K562 (cell line): ENCODE results near the gene PYDC1. TPM values are rescaled to one million over a fixed set of nuclear protein-coding genes. Genes with fewer than 3 reads are reported as not detected.

Source experiments
- ATAC-seq: fragments of 200-7000 bp; cut with Tn5 transposase; 3 replicates; pipeline ENCODE4 v1.9.1; 2020; ENCODE audit warnings: moderate library complexity
- BruUV-seq: library from RNA; stranded (reverse); fragments of 400-500 nt; replicated peaks from 2 replicates; lab custom pipeline; 2021; lab: Mats Ljungman, UMichigan
- CTCF ChIA-PET: fragments of 300-600 bp; formaldehyde crosslinking; extraction: SDS; loops from one replicate; lab custom pipeline; 2021; ENCODE audit warnings: low intra/inter-chr PET ratio; lab: Yijun Ruan, JAX
- POLR2A ChIA-PET: fragments of 300-600, 350-650 bp; sonication (Branson Sonifier 250); formaldehyde crosslinking; extraction: SDS; loops from one replicate; lab custom pipeline; 2021; ENCODE audit warnings: antibody characterized with exemption, inconsistent platforms; lab: Yijun Ruan, JAX
- DNase-seq, 4 experiments: peaks; one replicate each; pipeline versions ENCODE4 v3.0.0 to v3.0.0-alpha.2; 2011 to 2018; ENCODE audit warnings: low spot score in 3 of 4, mixed read lengths in 3 of 4; ENCODE audit errors: extremely low read depth in 1 of 4
- FAIRE-seq: peaks from 2 replicates; lab custom pipeline; 2011; peaks lifted over from hg19 to GRCh38; lab: Jason Lieb, UNC
- H2AFZ ChIP-seq: 2 replicates; pipeline ENCODE4 v1.6.0; 2011; ENCODE audit warnings: low read depth, low read length, control low read depth, inconsistent platforms
- H3K27ac ChIP-seq: fragments of 200-600 bp; 3 replicates; pipeline ENCODE4 v1.8.0; 2011; ENCODE audit warnings: low read depth, mild to moderate bottlenecking, control low read depth, inconsistent platforms, low read length, moderate library complexity, mixed read lengths; ENCODE audit errors: extremely low read depth
- H3K27me3 ChIP-seq, 2 experiments: fragments of 300-600 bp in 1 of 2; 2 replicates in 1 of 2; 3 replicates in 1 of 2; pipeline versions ENCODE4 v1.6.0 to v1.8.0; 2011; ENCODE audit warnings: inconsistent platforms in 2 of 2, low read length in 2 of 2, mild to moderate bottlenecking in 1 of 2, mixed read lengths in 1 of 2, moderate library complexity in 1 of 2; ENCODE audit not compliant: control insufficient read depth in 2 of 2, insufficient read depth in 2 of 2
- H3K36me3 ChIP-seq: fragments of 300-600 bp; 3 replicates; pipeline ENCODE4 v1.8.0; 2011; ENCODE audit warnings: mild to moderate bottlenecking, low read length, inconsistent platforms; ENCODE audit not compliant: control insufficient read depth, insufficient read depth
- H3K4me1 ChIP-seq, 2 experiments: fragments of 200-600 bp in 1 of 2; replicated peaks in 1 of 2; 2 replicates in 1 of 2; 3 replicates in 1 of 2; pipeline versions ENCODE4 v1.5.1 to v1.8.0; 2011; ENCODE audit warnings: inconsistent platforms in 2 of 2, low read length in 2 of 2, mild to moderate bottlenecking in 1 of 2, mixed read lengths in 1 of 2, moderate library complexity in 1 of 2; ENCODE audit not compliant: control insufficient read depth in 2 of 2, insufficient read depth in 2 of 2
- H3K4me2 ChIP-seq: 2 replicates; pipeline ENCODE4 v1.6.1; 2011; ENCODE audit warnings: low read length, control low read depth, inconsistent platforms, mixed read lengths; ENCODE audit not compliant: insufficient read depth
- H3K4me3 ChIP-seq: fragments of 200-600 bp; sonication (generic), shearing (Covaris generic); 2 replicates; pipeline ENCODE4 v1.5.1; 2016; ENCODE audit warnings: control low read depth, inconsistent platforms
- H3K79me2 ChIP-seq: fragments of 200-600 bp; 3 replicates; pipeline ENCODE4 v1.8.0; 2011; ENCODE audit warnings: low read length, inconsistent platforms; ENCODE audit not compliant: control insufficient read depth, insufficient read depth
- H3K9ac ChIP-seq, 2 experiments: 2 replicates each; pipeline versions ENCODE4 v1.6.0 to v1.6.1; 2011; ENCODE audit warnings: low read depth in 2 of 2, low read length in 2 of 2, control low read depth in 1 of 2, inconsistent platforms in 1 of 2, mild to moderate bottlenecking in 1 of 2, mixed read lengths in 1 of 2; ENCODE audit not compliant: insufficient read depth in 1 of 2
- H3K9me1 ChIP-seq: one replicate; pipeline ENCODE4 v1.6.0; 2011; ENCODE audit warnings: inconsistent platforms, mild to moderate bottlenecking, low read length, moderate library complexity; ENCODE audit not compliant: control insufficient read depth, insufficient read depth
- H3K9me3 ChIP-seq: replicated peaks from 2 replicates; pipeline ENCODE4 v1.5.1; 2011; ENCODE audit warnings: low read depth, low read length, inconsistent platforms; ENCODE audit not compliant: control insufficient read depth, insufficient read depth
- H4K20me1 ChIP-seq: replicated peaks from 2 replicates; pipeline ENCODE4 v1.6.1; 2011; ENCODE audit warnings: low read length, inconsistent platforms, mixed read lengths; ENCODE audit not compliant: control insufficient read depth, insufficient read depth
- BRCA1 ChIP-seq, 2 experiments: fragments of 450-650 bp in 1 of 2; sonication (generic) in 1 of 2; formaldehyde crosslinking in 1 of 2; IDR thresholded peaks; 2 replicates each; pipeline versions ENCODE4 v1.5.0 to v1.6.1; 2017 to 2020; ENCODE audit warnings: mild to moderate bottlenecking in 1 of 2, missing genetic modification reagents in 1 of 2
- CEBPG ChIP-seq, 3 experiments: fragments of 200-800 bp in 1 of 3; sonication (Bioruptor generic) in 1 of 3; sonication (generic) in 1 of 3; formaldehyde crosslinking in 1 of 3; IDR thresholded peaks in 2 of 3; conservative IDR thresholded peaks in 1 of 3; 2 replicates each; pipeline versions ENCODE4 v1.6.1 to v1.8.0; 2016 to 2022; ENCODE audit warnings: missing compliant biosample characterization in 2 of 3, missing genetic modification characterization in 2 of 3, mild to moderate bottlenecking in 1 of 3, missing genetic modification reagents in 1 of 3
- CHD1 ChIP-seq: fragments of 200-600 bp; sonication (generic); IDR thresholded peaks from one replicate; pipeline ENCODE4 v1.6.1; 2012; ENCODE audit warnings: mild to moderate bottlenecking, moderate library complexity, low read length, inconsistent platforms
- CTBP1 ChIP-seq: fragments of 450-650 bp; IDR thresholded peaks from 2 replicates; pipeline ENCODE4 v1.6.1; 2016; ENCODE audit warnings: borderline replicate concordance
- DMBX1 ChIP-seq: fragments of 250-450 bp; sonication (Bioruptor Pico); IDR thresholded peaks from 2 replicates; pipeline ENCODE4 v1.8.0; 2022; ENCODE audit warnings: inconsistent platforms, mild to moderate bottlenecking, moderate library complexity, borderline replicate concordance
- ESRRA ChIP-seq: fragments of 450-650 bp; IDR thresholded peaks from 2 replicates; pipeline ENCODE4 v1.6.1; 2014; ENCODE audit warnings: low read depth, mild to moderate bottlenecking, moderate library complexity, borderline replicate concordance
- GATAD2A ChIP-seq: fragments of 450-650 bp; IDR thresholded peaks from 2 replicates; pipeline ENCODE4 v1.6.1; 2017
- MTA3 ChIP-seq: fragments of 450-650 bp; formaldehyde crosslinking; IDR thresholded peaks from 2 replicates; pipeline ENCODE4 v1.6.1; 2017; ENCODE audit warnings: mild to moderate bottlenecking, borderline replicate concordance
- NFIC ChIP-seq: fragments of 450-650 bp; IDR thresholded peaks from 2 replicates; pipeline ENCODE4 v1.6.1; 2017; ENCODE audit warnings: mild to moderate bottlenecking, inconsistent platforms
- SETDB1 ChIP-seq: IDR thresholded peaks from one replicate; pipeline ENCODE4 v1.6.1; 2012; ENCODE audit warnings: low read length, control low read depth, inconsistent platforms
- TAF7 ChIP-seq: fragments of 450-650 bp; IDR thresholded peaks from 2 replicates; pipeline ENCODE4 v1.6.1; 2016; ENCODE audit warnings: missing genetic modification characterization, missing compliant biosample characterization
- TEAD2 ChIP-seq: fragments of 450-650 bp; IDR thresholded peaks from 2 replicates; pipeline ENCODE4 v1.6.1; 2016; ENCODE audit warnings: missing genetic modification characterization, control low read depth, missing compliant biosample characterization
- TEAD4 ChIP-seq, 2 experiments: sonication (generic) in 1 of 2; formaldehyde crosslinking in 1 of 2; IDR thresholded peaks; 2 replicates each; pipeline versions ENCODE4 v1.6.1 to v1.8.0; 2012 to 2022; ENCODE audit warnings: borderline replicate concordance in 1 of 2, inconsistent platforms in 1 of 2, low read length in 1 of 2, mild to moderate bottlenecking in 1 of 2, missing genetic modification reagents in 1 of 2
- TGIF2 ChIP-seq: sonication (generic); formaldehyde crosslinking; IDR thresholded peaks from 2 replicates; pipeline ENCODE4 v1.8.1; 2022; ENCODE audit warnings: mild to moderate bottlenecking, missing genetic modification reagents, moderate library complexity
- ZFPM2 ChIP-seq: fragments of 250-450 bp; sonication (Bioruptor Pico); IDR thresholded peaks from 2 replicates; pipeline ENCODE4 v1.5.1; 2022; ENCODE audit warnings: mild to moderate bottlenecking
- ZNF174 ChIP-seq: fragments of 250-450 bp; sonication (Bioruptor Pico); IDR thresholded peaks from 2 replicates; pipeline ENCODE4 v1.4.0; 2020; ENCODE audit warnings: mild to moderate bottlenecking
- ZNF24 ChIP-seq: fragments of 450-650 bp; IDR thresholded peaks from 2 replicates; pipeline ENCODE4 v1.6.1; 2016
- WGBS: fragments of 100-300 bp; shearing (Covaris generic); methylation state at CpG from one replicate; pipeline ENCODE4 v1.1.6; 2016; ENCODE audit warnings: low coverage, mixed read lengths; ENCODE audit not compliant: insufficient coverage; ENCODE audit errors: missing lambda C conversion rate; 5-methylcytosine and 5-hydroxymethylcytosine counted together
- in situ Hi-C: fragments of 300-500 bp; cut with MboI; formaldehyde crosslinking; loops from 4 replicates; pipeline ENCODE4 v1.15.0; 2018; ENCODE audit warnings: inconsistent platforms, mixed read lengths
- intact Hi-C: fragments of 100-400 bp; cut with micrococcal nuclease; formaldehyde crosslinking; loops from 2 replicates; pipeline ENCODE4 v1.14.2; 2022
- polyA plus RNA-seq, 8 experiments: library from polyadenylated mRNA; depleted of rRNA in 4 of 8; stranded (reverse) in 5 of 8; unstranded in 3 of 8; fragments of >200 nt; fragmentation: Nextera tagmentation in 2 of 8; fragmentation: Illumina TruSeq in 1 of 8; extraction: Ambion mirVana in 2 of 8; extraction: Trizol in 1 of 8; gene quantifications; 2 replicates each; pipeline versions ENCODE4 v1.2.1 to v1.2.3, GENCODE V29; 2011 to 2014; ENCODE audit warnings: inconsistent platforms in 1 of 8, missing spikeins in 1 of 8
- total RNA-seq, 7 experiments: library from RNA; depleted of rRNA in 6 of 7; stranded (reverse); fragments of >200 nt in 6 of 7; fragmentation: Illumina TruSeq in 2 of 7; extraction: Trizol in 2 of 7; gene quantifications; 2 replicates each; pipeline versions ENCODE4 v1.2.1 to v1.2.3, GENCODE V29; 2011 to 2021; ENCODE audit warnings: low replicate concordance in 1 of 7
- TF ChIP-seq, protein P1 (sequence below): fragments of 450-650 bp; formaldehyde crosslinking; IDR thresholded peaks from 2 replicates; pipeline ENCODE4 v1.4.0; 2022; ENCODE audit warnings: missing genetic modification characterization
- TF ChIP-seq, protein P2 (sequence below): sonication (generic); formaldehyde crosslinking; IDR thresholded peaks from 2 replicates; pipeline ENCODE4 v1.8.1; 2022; ENCODE audit warnings: missing genetic modification reagents

PYDC1 gene
- total and polyA plus RNA-seq, 9 of the 15 experiments (the other 6 are each of a cell fraction or from before 2014, with no cell fraction given): not detected

DNA sequence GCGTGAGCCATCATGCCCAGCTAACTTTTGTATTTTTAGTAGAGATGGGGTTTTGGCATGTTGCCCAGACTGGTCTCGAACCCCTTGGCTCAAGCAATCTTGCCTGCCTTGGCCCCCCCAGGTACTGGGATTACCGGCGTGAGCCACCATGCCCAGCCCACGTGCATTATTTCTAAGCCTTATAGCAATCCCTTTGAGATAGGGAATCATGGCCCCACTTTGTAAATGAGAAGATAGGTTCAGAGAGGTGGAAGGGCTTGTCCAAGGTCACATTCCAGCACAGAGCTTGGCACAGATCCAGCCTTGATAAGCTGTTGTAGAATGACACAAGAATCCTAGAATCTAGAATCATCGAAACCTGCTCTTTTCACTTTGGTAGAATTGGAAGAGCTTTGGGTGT, 10.2 kb downstream of the PYDC1 start:
- H3K9me3 ChIP-seq: no peaks in the 10 kb centered on the region
- no peak overlapping the region for H3K9ac ChIP-seq
- BruUV-seq: no TSS peak
- H3K27ac ChIP-seq: no peak overlapping the region
- intact Hi-C loops (loop anchor here (10.0 kb wide), 1 partner anchor 658 kb away; no protein-coding TSS in a partner anchor), in situ Hi-C loops (no loop called here)
- H3K4me2 ChIP-seq: no peak overlapping the region
- H2AFZ ChIP-seq: no peak overlapping the region
- H3K36me3 ChIP-seq: no peaks in the 10 kb centered on the region
- H3K27me3 ChIP-seq: peaks cover 0 to 11% of the 10 kb centered on the region in 2 experiments; a peak in 2 of 5 replicates
- no peaks in the 10 kb centered on the region for H4K20me1 ChIP-seq
- no peaks in the 10 kb centered on the region for H3K9me1 ChIP-seq
- H3K4me3 ChIP-seq: no peak overlapping the region
- peaks cover 7 to 16% of the 10 kb centered on the region in 2 experiments; a peak in 4 of 5 replicates for H3K4me1 ChIP-seq
- ChIA-PET POLR2A (interaction anchor here (0.5 to 3.1 kb wide), 6 partner anchors 8 to 301 kb away, joined by 3 to 14 read pairs (median 6); partner anchors contain the start of gene RUSF1), CTCF (no interaction called here)
- no peaks in the 10 kb centered on the region for H3K79me2 ChIP-seq
- no peak for ATAC-seq
- FAIRE-seq: peak; percentile 56
- no peak for DNase-seq
- 4% methylated on average over 6 of the region's 6 CpGs for WGBS
- TF ChIP-seq TGIF2 (CRISPR knock-in tag) (no peak), CEBPG (CRISPR knock-in tag; IDR thresholded peaks at IDR 0.05) (no peak), CEBPG (tag; conservative IDR thresholded peaks at IDR 0.05 in 1 of 2, IDR thresholded peaks at IDR 0.05 in 1 of 2) (no peak), TEAD4 (IDR thresholded peaks at IDR 0.05; ENCODE audit: low read length) (peak; percentile 29; the same call in 1 of the 2 replicates), TEAD4 (CRISPR knock-in tag; IDR thresholded peaks at IDR 0.05; ENCODE audit: borderline replicate concordance) (no peak), ZNF24 (no peak), GATAD2A (no peak), ZFPM2 (no peak), SETDB1 (no peak), MTA3 (0 out of 2 replicates have a peak, but pooled peaks have one; percentile 30), NFIC (peak; percentile 87), ZNF174 (CRISPR knock-in tag) (no peak), ESRRA (peak; percentile 93), TEAD2 (tag) (peak; percentile 74; the same call in 1 of the 2 replicates), DMBX1 (no peak), CHD1 (no peak), CTBP1 (peak; percentile 12; the same call in 1 of the 2 replicates), TAF7 (tag) (no peak), BRCA1 (IDR thresholded peaks at IDR 0.05) (no peak), BRCA1 (CRISPR knock-in tag; IDR thresholded peaks at IDR 0.05) (no peak)
- TF ChIP-seq, protein P1, sequence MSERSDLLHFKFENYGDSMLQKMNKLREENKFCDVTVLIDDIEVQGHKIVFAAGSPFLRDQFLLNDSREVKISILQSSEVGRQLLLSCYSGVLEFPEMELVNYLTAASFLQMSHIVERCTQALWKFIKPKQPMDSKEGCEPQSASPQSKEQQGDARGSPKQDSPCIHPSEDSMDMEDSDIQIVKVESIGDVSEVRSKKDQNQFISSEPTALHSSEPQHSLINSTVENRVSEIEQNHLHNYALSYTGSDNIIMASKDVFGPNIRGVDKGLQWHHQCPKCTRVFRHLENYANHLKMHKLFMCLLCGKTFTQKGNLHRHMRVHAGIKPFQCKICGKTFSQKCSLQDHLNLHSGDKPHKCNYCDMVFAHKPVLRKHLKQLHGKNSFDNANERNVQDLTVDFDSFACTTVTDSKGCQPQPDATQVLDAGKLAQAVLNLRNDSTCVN (CRISPR knock-in tag): no peak
- TF ChIP-seq, protein P2, sequence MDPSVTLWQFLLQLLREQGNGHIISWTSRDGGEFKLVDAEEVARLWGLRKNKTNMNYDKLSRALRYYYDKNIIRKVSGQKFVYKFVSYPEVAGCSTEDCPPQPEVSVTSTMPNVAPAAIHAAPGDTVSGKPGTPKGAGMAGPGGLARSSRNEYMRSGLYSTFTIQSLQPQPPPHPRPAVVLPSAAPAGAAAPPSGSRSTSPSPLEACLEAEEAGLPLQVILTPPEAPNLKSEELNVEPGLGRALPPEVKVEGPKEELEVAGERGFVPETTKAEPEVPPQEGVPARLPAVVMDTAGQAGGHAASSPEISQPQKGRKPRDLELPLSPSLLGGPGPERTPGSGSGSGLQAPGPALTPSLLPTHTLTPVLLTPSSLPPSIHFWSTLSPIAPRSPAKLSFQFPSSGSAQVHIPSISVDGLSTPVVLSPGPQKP (CRISPR knock-in tag): no peak
